K562 (cell line): Measurements from ENCODE around the gene EME2. TPM values are rescaled to one million over a fixed set of nuclear protein-coding genes. Genes with fewer than 3 reads are reported as not detected.

Source experiments
- ATAC-seq: fragments of 200-7000 bp; cut with Tn5 transposase; 3 replicates; pipeline ENCODE4 v1.9.1; 2020; ENCODE audit warnings: moderate library complexity
- BruUV-seq: library from RNA; stranded (reverse); fragments of 400-500 nt; replicated peaks from 2 replicates; lab custom pipeline; 2021; lab: Mats Ljungman, UMichigan
- CTCF ChIA-PET: fragments of 300-600 bp; formaldehyde crosslinking; extraction: SDS; loops from one replicate; lab custom pipeline; 2021; ENCODE audit warnings: low intra/inter-chr PET ratio; lab: Yijun Ruan, JAX
- POLR2A ChIA-PET: fragments of 300-600, 350-650 bp; sonication (Branson Sonifier 250); formaldehyde crosslinking; extraction: SDS; loops from one replicate; lab custom pipeline; 2021; ENCODE audit warnings: antibody characterized with exemption, inconsistent platforms; lab: Yijun Ruan, JAX
- DNase-seq, 4 experiments: peaks; one replicate each; pipeline versions ENCODE4 v3.0.0 to v3.0.0-alpha.2; 2011 to 2018; ENCODE audit warnings: low spot score in 3 of 4, mixed read lengths in 3 of 4; ENCODE audit errors: extremely low read depth in 1 of 4
- FAIRE-seq: peaks from 2 replicates; lab custom pipeline; 2011; peaks lifted over from hg19 to GRCh38; lab: Jason Lieb, UNC
- H2AFZ ChIP-seq: 2 replicates; pipeline ENCODE4 v1.6.0; 2011; ENCODE audit warnings: low read depth, low read length, control low read depth, inconsistent platforms
- H3K27ac ChIP-seq: fragments of 200-600 bp; 3 replicates; pipeline ENCODE4 v1.8.0; 2011; ENCODE audit warnings: low read depth, mild to moderate bottlenecking, control low read depth, inconsistent platforms, low read length, moderate library complexity, mixed read lengths; ENCODE audit errors: extremely low read depth
- H3K27me3 ChIP-seq, 2 experiments: fragments of 300-600 bp in 1 of 2; 2 replicates in 1 of 2; 3 replicates in 1 of 2; pipeline versions ENCODE4 v1.6.0 to v1.8.0; 2011; ENCODE audit warnings: inconsistent platforms in 2 of 2, low read length in 2 of 2, mild to moderate bottlenecking in 1 of 2, mixed read lengths in 1 of 2, moderate library complexity in 1 of 2; ENCODE audit not compliant: control insufficient read depth in 2 of 2, insufficient read depth in 2 of 2
- H3K36me3 ChIP-seq: fragments of 300-600 bp; 3 replicates; pipeline ENCODE4 v1.8.0; 2011; ENCODE audit warnings: mild to moderate bottlenecking, low read length, inconsistent platforms; ENCODE audit not compliant: control insufficient read depth, insufficient read depth
- H3K4me1 ChIP-seq, 2 experiments: fragments of 200-600 bp in 1 of 2; replicated peaks in 1 of 2; 2 replicates in 1 of 2; 3 replicates in 1 of 2; pipeline versions ENCODE4 v1.5.1 to v1.8.0; 2011; ENCODE audit warnings: inconsistent platforms in 2 of 2, low read length in 2 of 2, mild to moderate bottlenecking in 1 of 2, mixed read lengths in 1 of 2, moderate library complexity in 1 of 2; ENCODE audit not compliant: control insufficient read depth in 2 of 2, insufficient read depth in 2 of 2
- H3K4me2 ChIP-seq: 2 replicates; pipeline ENCODE4 v1.6.1; 2011; ENCODE audit warnings: low read length, control low read depth, inconsistent platforms, mixed read lengths; ENCODE audit not compliant: insufficient read depth
- H3K4me3 ChIP-seq: fragments of 200-600 bp; sonication (generic), shearing (Covaris generic); 2 replicates; pipeline ENCODE4 v1.5.1; 2016; ENCODE audit warnings: control low read depth, inconsistent platforms
- H3K79me2 ChIP-seq: fragments of 200-600 bp; 3 replicates; pipeline ENCODE4 v1.8.0; 2011; ENCODE audit warnings: low read length, inconsistent platforms; ENCODE audit not compliant: control insufficient read depth, insufficient read depth
- H3K9ac ChIP-seq, 2 experiments: 2 replicates each; pipeline versions ENCODE4 v1.6.0 to v1.6.1; 2011; ENCODE audit warnings: low read depth in 2 of 2, low read length in 2 of 2, control low read depth in 1 of 2, inconsistent platforms in 1 of 2, mild to moderate bottlenecking in 1 of 2, mixed read lengths in 1 of 2; ENCODE audit not compliant: insufficient read depth in 1 of 2
- H3K9me1 ChIP-seq: one replicate; pipeline ENCODE4 v1.6.0; 2011; ENCODE audit warnings: inconsistent platforms, mild to moderate bottlenecking, low read length, moderate library complexity; ENCODE audit not compliant: control insufficient read depth, insufficient read depth
- H3K9me3 ChIP-seq: replicated peaks from 2 replicates; pipeline ENCODE4 v1.5.1; 2011; ENCODE audit warnings: low read depth, low read length, inconsistent platforms; ENCODE audit not compliant: control insufficient read depth, insufficient read depth
- H4K20me1 ChIP-seq: replicated peaks from 2 replicates; pipeline ENCODE4 v1.6.1; 2011; ENCODE audit warnings: low read length, inconsistent platforms, mixed read lengths; ENCODE audit not compliant: control insufficient read depth, insufficient read depth
- ARID4B ChIP-seq: sonication (generic); formaldehyde crosslinking; IDR thresholded peaks from 2 replicates; pipeline ENCODE4 v1.8.0; 2022; ENCODE audit warnings: mild to moderate bottlenecking, missing genetic modification reagents
- DPF2 ChIP-seq: fragments of 450-650 bp; IDR thresholded peaks from 2 replicates; pipeline ENCODE4 v1.6.1; 2016
- KDM5B ChIP-seq: fragments of 200-600 bp; sonication (generic); IDR thresholded peaks from 2 replicates; pipeline ENCODE4 v1.6.1; 2012; ENCODE audit warnings: low read depth, mild to moderate bottlenecking, moderate library complexity, low read length, control low read depth, inconsistent platforms; ENCODE audit not compliant: insufficient replicate concordance
- NCOR1 ChIP-seq: fragments of 450-650 bp; IDR thresholded peaks from 2 replicates; pipeline ENCODE4 v1.6.1; 2016; ENCODE audit warnings: mild to moderate bottlenecking, moderate library complexity
- POLR2A ChIP-seq: fragments of 450-650 bp; conservative IDR thresholded peaks from 2 replicates; pipeline ENCODE4 v1.6.1; 2016
- SIN3B ChIP-seq: fragments of 450-650 bp; IDR thresholded peaks from 2 replicates; pipeline ENCODE4 v1.6.1; 2017; ENCODE audit warnings: low read depth, mild to moderate bottlenecking, moderate library complexity
- SUPT5H ChIP-seq: fragments of 450-650 bp; IDR thresholded peaks from 2 replicates; pipeline ENCODE4 v1.6.1; 2016
- TEAD1 ChIP-seq, 2 experiments: fragments of 450-650 bp in 1 of 2; sonication (generic) in 1 of 2; formaldehyde crosslinking; IDR thresholded peaks; 2 replicates each; pipeline versions ENCODE4 v1.4.0 to v1.8.0; 2020 to 2022; ENCODE audit warnings: mild to moderate bottlenecking in 2 of 2, missing genetic modification reagents in 1 of 2
- USF2 ChIP-seq: sonication (generic); formaldehyde crosslinking; IDR thresholded peaks from 2 replicates; pipeline ENCODE4 v1.5.0; 2020; ENCODE audit warnings: missing genetic modification reagents
- ZBTB49 ChIP-seq: sonication (generic); formaldehyde crosslinking; IDR thresholded peaks from 2 replicates; pipeline ENCODE4 v1.8.0; 2022; ENCODE audit warnings: missing genetic modification reagents, mild to moderate bottlenecking, borderline replicate concordance
- ZBTB9 ChIP-seq: fragments of 450-650 bp; formaldehyde crosslinking; IDR thresholded peaks from 2 replicates; pipeline ENCODE4 v1.4.0; 2020; ENCODE audit warnings: mild to moderate bottlenecking, moderate library complexity
- WGBS: fragments of 100-300 bp; shearing (Covaris generic); methylation state at CpG from one replicate; pipeline ENCODE4 v1.1.6; 2016; ENCODE audit warnings: low coverage, mixed read lengths; ENCODE audit not compliant: insufficient coverage; ENCODE audit errors: missing lambda C conversion rate; 5-methylcytosine and 5-hydroxymethylcytosine counted together
- in situ Hi-C: fragments of 300-500 bp; cut with MboI; formaldehyde crosslinking; loops from 4 replicates; pipeline ENCODE4 v1.15.0; 2018; ENCODE audit warnings: inconsistent platforms, mixed read lengths
- intact Hi-C: fragments of 100-400 bp; cut with micrococcal nuclease; formaldehyde crosslinking; loops from 2 replicates; pipeline ENCODE4 v1.14.2; 2022
- polyA plus RNA-seq, 8 experiments: library from polyadenylated mRNA; depleted of rRNA in 4 of 8; stranded (reverse) in 5 of 8; unstranded in 3 of 8; fragments of >200 nt; fragmentation: Nextera tagmentation in 2 of 8; fragmentation: Illumina TruSeq in 1 of 8; extraction: Ambion mirVana in 2 of 8; extraction: Trizol in 1 of 8; gene quantifications; 2 replicates each; pipeline versions ENCODE4 v1.2.1 to v1.2.3, GENCODE V29; 2011 to 2014; ENCODE audit warnings: inconsistent platforms in 1 of 8, missing spikeins in 1 of 8
- total RNA-seq, 7 experiments: library from RNA; depleted of rRNA in 6 of 7; stranded (reverse); fragments of >200 nt in 6 of 7; fragmentation: Illumina TruSeq in 2 of 7; extraction: Trizol in 2 of 7; gene quantifications; 2 replicates each; pipeline versions ENCODE4 v1.2.1 to v1.2.3, GENCODE V29; 2011 to 2021; ENCODE audit warnings: low replicate concordance in 1 of 7

The EME2 gene
- total and polyA plus RNA-seq, 9 of the 15 experiments (the other 6 are each of a cell fraction or from before 2014, with no cell fraction given): 0.35 to 19.9 (median 3.5) TPM

GRCh38 chr16:1769402-1770300 lies 3.0 kb upstream of the EME2 start:
- H3K9me3 ChIP-seq: no peaks in the 10 kb centered on the region
- DNase-seq (no peak), FAIRE-seq (no peak), ATAC-seq (no peak)
- WGBS: 85% methylated on average over 19 of the region's 27 CpGs
- BruUV-seq: no TSS peak
- peaks cover 8% of the 10 kb centered on the region; the same call in 1 of the 2 replicates for H4K20me1 ChIP-seq
- peak overlapping the region in 1 of 2 experiments; percentile 93; a peak in 2 of 4 replicates for H3K9ac ChIP-seq
- no peaks in the 10 kb centered on the region for H3K27me3 ChIP-seq
- ChIA-PET POLR2A (interaction anchor here (0.6 to 4.3 kb wide), 9 partner anchors 10 to 385 kb away, joined by 3 to 35 read pairs (median 4); partner anchors contain the start of genes NUBP2, RPS2, SPSB3 and TRAF7), CTCF (no interaction called here)
- peaks cover 69% of the 10 kb centered on the region; the same call in 2 of the 3 replicates for H3K36me3 ChIP-seq
- 0 out of 2 replicates have a peak overlapping the region, but pooled peaks have one; percentile 96 for H3K4me3 ChIP-seq
- no peaks in the 10 kb centered on the region for H3K9me1 ChIP-seq
- in situ Hi-C loops (no loop called here), intact Hi-C loops (no loop called here)
- peak overlapping the region; percentile 98 for H3K4me2 ChIP-seq
- H3K4me1 ChIP-seq: peaks cover 20 to 94% of the 10 kb centered on the region in 2 experiments; a peak in 4 of 5 replicates
- H3K27ac ChIP-seq: no peak overlapping the region
- H3K79me2 ChIP-seq: peaks cover 47% of the 10 kb centered on the region
- no peak overlapping the region for H2AFZ ChIP-seq
- TF ChIP-seq ZBTB49 (no peak), SIN3B (0 out of 2 replicates have a peak, but pooled peaks have one; percentile 19), ZBTB9 (CRISPR knock-in tag) (0 out of 2 replicates have a peak, but pooled peaks have one; percentile 26), KDM5B (peak; percentile 40), DPF2 (no peak), TEAD1 (CRISPR knock-in tag; IDR thresholded peaks at IDR 0.05) (0 out of 4 replicates have a peak, but pooled peaks of 1 of the 2 experiments have one; percentile 34), POLR2A (peak; percentile 53), USF2 (no peak), ARID4B (CRISPR knock-in tag) (0 out of 2 replicates have a peak, but pooled peaks have one; percentile 6), NCOR1 (0 out of 2 replicates have a peak, but pooled peaks have one; percentile 9), SUPT5H (peak; percentile 45; the same call in 1 of the 2 replicates)
